ENCODE results near the gene ABCA13.

Gene ABCA13

DNA sequence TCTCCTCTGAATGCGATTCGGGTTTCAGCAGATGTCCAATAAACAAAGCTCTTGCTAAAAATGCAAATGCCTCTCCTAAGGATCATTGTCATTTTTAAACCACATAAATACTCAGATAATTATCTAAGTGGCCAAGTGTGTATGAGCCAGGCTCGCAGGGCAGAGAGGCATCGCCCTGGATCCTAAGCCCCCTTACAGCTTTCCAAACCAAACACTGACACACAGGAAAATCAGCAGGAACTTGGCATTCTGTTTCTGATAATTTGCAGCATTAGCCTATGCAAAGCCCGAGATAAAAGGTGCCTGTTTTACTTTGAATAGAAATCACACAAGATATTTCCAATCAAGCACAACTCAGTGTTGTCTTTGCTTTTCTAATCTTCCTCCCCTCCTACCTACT lies 134.4 kb downstream of the ABCA13 start:
- Mint-ChIP-seq H3K4me3 (no peak overlapping the region), H3K36me3 (ENCODE audit: low read depth) (no peaks in the 10 kb centered on the region), H3K27me3 (ENCODE audit: low read depth) (peaks cover 3% of the 10 kb centered on the region), H3K9me3 (no peaks in the 10 kb centered on the region), H3K4me1 (ENCODE audit: low read depth) (no peaks in the 10 kb centered on the region), H3K27ac (no peak overlapping the region)
- no peak for DNase-seq (ENCODE audit: low spot score)

DNA sequence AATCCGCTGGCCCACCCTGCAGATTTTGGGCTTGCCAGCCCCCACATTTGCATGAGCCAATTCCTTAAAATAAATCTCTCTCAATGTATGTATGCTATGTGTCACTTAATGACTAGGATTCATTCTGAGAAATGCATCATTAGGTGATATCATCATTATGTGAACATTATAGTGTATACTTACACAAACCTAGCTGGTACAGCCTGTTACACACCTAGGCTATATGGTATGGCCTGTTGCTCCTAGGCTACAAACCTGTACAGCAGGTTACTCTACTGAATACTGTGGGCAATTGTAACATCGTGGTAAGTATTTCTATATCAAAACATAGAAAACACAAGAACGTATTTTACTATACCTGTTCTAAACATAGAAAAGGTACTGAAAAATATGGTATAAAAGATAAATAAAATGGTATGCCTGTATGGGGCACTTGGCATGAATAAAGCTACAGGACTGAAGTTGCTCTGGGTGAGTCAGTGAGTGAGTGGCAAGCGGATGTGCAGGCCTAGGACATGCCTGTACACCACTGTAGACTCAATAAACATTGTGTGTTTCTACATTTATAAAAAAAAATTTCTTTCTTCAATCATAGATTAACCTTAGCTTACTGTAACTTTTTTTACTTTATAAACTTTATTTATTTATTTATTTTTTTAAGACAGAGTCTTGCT lies 135.9 kb downstream of the ABCA13 start:
- Mint-ChIP-seq H3K4me1 (ENCODE audit: low read depth) (no peaks in the 10 kb centered on the region), H3K36me3 (ENCODE audit: low read depth) (no peaks in the 10 kb centered on the region), H3K4me3 (no peak overlapping the region), H3K27me3 (ENCODE audit: low read depth) (no peaks in the 10 kb centered on the region), H3K9me3 (no peaks in the 10 kb centered on the region), H3K27ac (no peak overlapping the region)
- DNase-seq (ENCODE audit: low spot score) = no peak

DNA sequence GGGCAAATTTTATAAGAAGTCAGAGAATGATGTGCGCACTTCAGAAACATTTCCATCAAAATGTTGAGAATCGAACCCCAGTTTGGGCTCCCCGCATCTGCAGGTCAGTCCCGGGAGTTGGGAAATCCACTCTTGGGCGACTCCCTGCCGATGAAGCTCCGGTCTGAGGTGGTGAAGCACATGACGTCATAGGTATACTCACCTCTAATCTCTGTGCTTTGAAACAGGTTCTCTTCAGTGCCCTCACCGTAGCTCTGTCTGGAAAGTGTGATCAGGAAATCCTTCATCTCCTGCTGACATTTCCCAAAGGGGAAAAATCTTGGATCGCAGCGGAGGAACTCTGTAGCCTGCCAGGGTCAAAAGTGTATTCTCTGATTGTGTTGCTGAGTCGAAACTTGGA lies 138.5 kb downstream of the ABCA13 start:
- Mint-ChIP-seq H3K9me3 (no peaks in the 10 kb centered on the region), H3K4me1 (ENCODE audit: low read depth) (no peaks in the 10 kb centered on the region), H3K27me3 (ENCODE audit: low read depth) (no peaks in the 10 kb centered on the region), H3K4me3 (no peak overlapping the region), H3K36me3 (ENCODE audit: low read depth) (no peaks in the 10 kb centered on the region), H3K27ac (no peak overlapping the region)
- no peak for DNase-seq (ENCODE audit: low spot score)

DNA sequence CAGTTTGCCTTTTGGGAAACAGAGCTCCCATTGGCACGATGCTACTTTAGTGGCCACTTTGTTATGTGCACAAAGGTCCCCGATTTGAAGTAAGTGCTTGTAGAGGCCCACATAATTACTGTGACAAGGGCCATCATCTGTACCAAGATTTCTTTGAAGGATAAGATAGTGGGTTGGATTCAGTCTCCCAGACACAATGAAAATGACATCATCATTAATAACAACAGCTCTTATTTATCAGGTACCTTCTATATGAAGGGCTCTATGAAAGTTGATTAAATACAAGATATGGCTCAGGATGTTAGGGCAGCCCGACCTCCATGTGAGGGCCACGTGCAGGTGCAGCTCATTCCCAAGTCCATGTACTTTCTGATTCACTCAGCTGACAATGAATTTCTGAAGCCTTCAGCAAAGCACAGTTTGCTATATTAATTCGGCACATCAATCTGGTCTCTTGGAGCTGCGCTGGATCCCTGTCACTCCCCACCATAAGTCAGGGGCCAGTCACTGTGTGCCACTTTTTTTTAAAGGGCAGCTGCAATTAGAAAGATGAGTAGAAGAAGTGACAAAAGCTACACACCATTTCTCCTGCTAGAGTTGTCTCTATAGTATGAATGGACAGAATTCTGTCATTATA lies 140.3 kb downstream of the ABCA13 start:
- no peak overlapping the region for H3K27ac Mint-ChIP-seq
- H3K4me3 Mint-ChIP-seq = no peak overlapping the region
- H3K36me3 Mint-ChIP-seq (ENCODE audit: low read depth) = no peaks in the 10 kb centered on the region
- H3K4me1 Mint-ChIP-seq (ENCODE audit: low read depth) = no peaks in the 10 kb centered on the region
- no peaks in the 10 kb centered on the region for H3K9me3 Mint-ChIP-seq
- no peak for DNase-seq (ENCODE audit: low spot score)
- H3K27me3 Mint-ChIP-seq (ENCODE audit: low read depth) = no peaks in the 10 kb centered on the region

DNA sequence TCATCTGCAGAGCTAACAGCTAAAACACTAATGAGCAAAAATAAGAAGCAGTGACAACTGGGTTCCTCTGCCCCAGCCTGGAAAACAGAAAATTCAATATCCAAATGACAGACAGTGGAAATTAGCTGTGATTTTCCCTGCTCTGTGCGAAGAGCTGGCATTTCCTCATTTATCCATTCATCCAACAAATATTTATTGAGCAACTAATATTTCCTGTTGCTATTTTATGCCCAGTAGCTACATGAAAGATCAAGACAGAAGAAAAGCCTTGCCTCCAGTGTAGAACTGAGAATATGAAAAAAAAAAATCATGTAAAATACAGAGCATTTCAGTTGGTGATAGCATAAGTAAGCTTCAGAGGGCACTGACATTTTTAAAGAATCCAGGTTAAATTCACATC lies 140.9 kb downstream of the ABCA13 start:
- H3K36me3 Mint-ChIP-seq (ENCODE audit: low read depth) = no peaks in the 10 kb centered on the region
- no peak overlapping the region for H3K27ac Mint-ChIP-seq
- no peaks in the 10 kb centered on the region for H3K9me3 Mint-ChIP-seq
- DNase-seq (ENCODE audit: low spot score) = no peak
- no peak overlapping the region for H3K4me3 Mint-ChIP-seq
- no peaks in the 10 kb centered on the region for H3K4me1 Mint-ChIP-seq (ENCODE audit: low read depth)
- H3K27me3 Mint-ChIP-seq (ENCODE audit: low read depth) = no peaks in the 10 kb centered on the region

DNA sequence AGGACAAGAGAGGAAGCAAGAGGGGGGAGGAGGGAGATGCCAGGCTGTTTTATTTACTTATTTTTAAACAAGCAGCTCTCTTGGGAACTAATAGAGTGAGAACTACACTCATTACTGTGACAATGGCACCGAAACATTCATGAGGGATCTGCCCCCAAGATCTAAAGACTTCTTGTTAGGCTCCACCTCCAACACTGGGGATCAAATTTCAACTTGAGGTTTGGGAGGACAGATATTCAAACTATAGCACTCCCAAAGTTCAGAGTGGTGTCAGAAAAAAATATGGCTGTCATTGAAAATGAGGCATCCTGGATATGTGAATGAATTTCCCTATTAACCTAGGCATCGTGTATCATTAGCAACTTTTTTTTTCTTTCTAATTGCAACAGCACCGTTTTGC lies 145.5 kb downstream of the ABCA13 start:
- H3K36me3 Mint-ChIP-seq (ENCODE audit: low read depth) = no peaks in the 10 kb centered on the region
- no peak overlapping the region for H3K4me3 Mint-ChIP-seq
- H3K27ac Mint-ChIP-seq = no peak overlapping the region
- DNase-seq (ENCODE audit: low spot score) = no peak
- H3K27me3 Mint-ChIP-seq (ENCODE audit: low read depth) = no peaks in the 10 kb centered on the region
- no peaks in the 10 kb centered on the region for H3K9me3 Mint-ChIP-seq
- no peaks in the 10 kb centered on the region for H3K4me1 Mint-ChIP-seq (ENCODE audit: low read depth)

DNA sequence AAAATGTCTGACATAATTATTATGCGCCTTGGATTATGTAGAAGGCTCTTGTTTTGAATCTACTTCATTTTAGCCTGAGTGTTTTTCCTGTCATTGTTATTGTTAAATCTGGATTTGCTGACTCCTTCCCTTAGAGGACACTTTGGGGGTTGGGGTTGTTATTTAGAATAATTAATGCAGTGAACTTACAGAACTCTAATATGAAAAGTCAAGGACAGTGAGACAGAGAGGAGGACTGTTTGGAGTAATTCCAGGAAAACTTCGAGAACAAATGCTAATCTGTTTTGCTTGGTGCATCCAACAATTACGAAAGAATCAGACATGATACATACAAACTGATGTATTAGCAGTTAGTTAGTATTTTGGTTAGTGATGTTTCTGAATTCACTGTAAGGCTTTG lies 146.1 kb downstream of the ABCA13 start:
- Mint-ChIP-seq H3K27me3 (ENCODE audit: low read depth) (no peaks in the 10 kb centered on the region), H3K27ac (no peak overlapping the region), H3K9me3 (no peaks in the 10 kb centered on the region), H3K36me3 (ENCODE audit: low read depth) (no peaks in the 10 kb centered on the region), H3K4me3 (no peak overlapping the region), H3K4me1 (ENCODE audit: low read depth) (no peaks in the 10 kb centered on the region)
- no peak for DNase-seq (ENCODE audit: low spot score)

DNA sequence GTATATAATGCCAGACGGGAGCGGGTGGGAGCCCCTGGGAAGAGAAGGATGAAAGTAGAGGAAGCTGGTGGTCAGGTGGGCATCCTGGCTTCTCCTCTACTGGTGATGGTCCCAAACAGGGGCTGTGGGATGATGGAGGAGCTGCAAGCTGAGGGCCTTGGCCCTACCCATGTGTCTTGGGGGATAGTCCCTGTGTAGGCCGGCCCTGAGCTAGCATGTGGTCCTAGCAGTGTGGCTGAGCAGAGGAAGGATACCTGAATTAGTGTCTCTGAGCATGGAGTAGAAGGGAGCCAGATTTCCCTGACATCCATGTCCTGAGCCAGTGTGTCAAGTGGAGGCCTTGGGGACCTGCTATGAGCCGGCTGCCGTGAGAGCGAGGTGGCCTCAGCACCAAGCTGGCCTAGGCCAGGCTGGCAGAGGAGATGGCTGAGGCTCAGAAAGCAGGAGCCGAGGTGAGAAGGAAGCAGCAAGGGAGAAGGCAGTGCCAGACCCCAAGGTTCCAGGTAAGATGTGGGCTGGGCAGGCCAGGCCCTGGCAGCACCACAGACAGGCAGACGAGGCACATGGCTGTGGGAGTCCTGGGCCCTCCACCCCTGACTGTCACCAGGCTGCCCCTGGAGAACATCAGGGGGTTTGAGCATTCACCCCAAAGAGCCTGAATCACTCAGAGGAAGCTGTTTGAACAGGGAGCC lies 150.2 kb downstream of the ABCA13 start:
- H3K27me3 Mint-ChIP-seq (ENCODE audit: low read depth) = no peaks in the 10 kb centered on the region

DNA sequence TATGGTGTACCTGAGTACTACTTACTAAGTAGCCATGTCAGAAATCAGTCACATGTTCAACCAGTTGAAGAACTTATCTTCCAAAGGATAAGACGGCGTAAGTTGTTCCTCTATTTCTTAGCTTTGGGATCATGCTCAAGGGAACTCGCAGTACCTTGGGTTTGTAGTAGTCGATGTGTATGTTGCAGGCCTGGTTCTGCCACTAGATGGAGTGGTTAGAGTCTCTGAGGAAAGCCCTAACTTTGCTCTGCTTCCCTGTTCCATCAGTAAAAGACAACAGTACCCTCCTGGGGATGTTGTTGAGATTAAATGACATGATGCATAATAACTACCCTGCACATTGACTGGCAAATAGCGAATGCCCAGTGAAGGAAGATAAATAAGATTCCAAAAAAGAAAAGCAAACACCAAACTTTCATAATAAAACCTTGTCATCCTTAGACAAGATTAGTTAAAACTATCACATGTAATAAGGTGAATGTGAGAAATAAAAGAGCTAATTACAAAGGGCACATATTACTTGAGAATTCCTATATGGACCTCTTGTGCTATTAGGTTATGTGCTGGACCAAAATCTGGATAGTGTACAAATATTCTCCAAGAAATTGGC lies 165.9 kb downstream of the ABCA13 start:
- Mint-ChIP-seq H3K36me3 (ENCODE audit: low read depth) (no peaks in the 10 kb centered on the region), H3K27me3 (ENCODE audit: low read depth) (no peaks in the 10 kb centered on the region), H3K4me1 (ENCODE audit: low read depth) (no peaks in the 10 kb centered on the region), H3K27ac (no peak overlapping the region), H3K4me3 (no peak overlapping the region), H3K9me3 (no peaks in the 10 kb centered on the region)
- no peak for DNase-seq (ENCODE audit: low spot score)

More for the DNA sequence above, 150.2 kb downstream of the ABCA13 start:
- Mint-ChIP-seq H3K9me3 (peaks cover 6% of the 10 kb centered on the region), H3K36me3 (ENCODE audit: low read depth) (no peaks in the 10 kb centered on the region), H3K4me3 (no peak overlapping the region), H3K27ac (no peak overlapping the region), H3K4me1 (ENCODE audit: low read depth) (no peaks in the 10 kb centered on the region)
- no peak for DNase-seq (ENCODE audit: low spot score)

DNA sequence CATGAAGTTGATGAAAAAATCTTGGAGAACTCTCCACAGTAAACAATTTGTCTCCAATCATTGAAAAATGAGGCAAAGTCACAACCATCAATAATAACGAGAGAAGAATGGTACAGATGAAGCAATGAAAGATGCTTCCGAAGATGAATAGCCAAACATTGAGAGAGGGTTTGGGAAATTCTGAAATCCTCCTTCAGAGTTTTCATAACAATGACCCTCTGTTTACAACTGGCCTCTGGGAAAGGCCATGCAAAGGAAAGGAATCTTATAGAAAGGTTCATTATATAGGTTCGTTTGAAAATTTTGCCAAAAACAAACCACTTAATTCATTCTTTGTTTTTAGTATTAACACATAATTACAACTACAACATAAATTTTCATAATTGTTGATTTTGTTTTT lies 166.5 kb downstream of the ABCA13 start:
- H3K4me1 Mint-ChIP-seq (ENCODE audit: low read depth) = no peaks in the 10 kb centered on the region
- no peak for DNase-seq (ENCODE audit: low spot score)
- no peak overlapping the region for H3K27ac Mint-ChIP-seq
- H3K27me3 Mint-ChIP-seq (ENCODE audit: low read depth) = no peaks in the 10 kb centered on the region
- no peaks in the 10 kb centered on the region for H3K9me3 Mint-ChIP-seq
- H3K36me3 Mint-ChIP-seq (ENCODE audit: low read depth) = no peaks in the 10 kb centered on the region
- no peak overlapping the region for H3K4me3 Mint-ChIP-seq

DNA sequence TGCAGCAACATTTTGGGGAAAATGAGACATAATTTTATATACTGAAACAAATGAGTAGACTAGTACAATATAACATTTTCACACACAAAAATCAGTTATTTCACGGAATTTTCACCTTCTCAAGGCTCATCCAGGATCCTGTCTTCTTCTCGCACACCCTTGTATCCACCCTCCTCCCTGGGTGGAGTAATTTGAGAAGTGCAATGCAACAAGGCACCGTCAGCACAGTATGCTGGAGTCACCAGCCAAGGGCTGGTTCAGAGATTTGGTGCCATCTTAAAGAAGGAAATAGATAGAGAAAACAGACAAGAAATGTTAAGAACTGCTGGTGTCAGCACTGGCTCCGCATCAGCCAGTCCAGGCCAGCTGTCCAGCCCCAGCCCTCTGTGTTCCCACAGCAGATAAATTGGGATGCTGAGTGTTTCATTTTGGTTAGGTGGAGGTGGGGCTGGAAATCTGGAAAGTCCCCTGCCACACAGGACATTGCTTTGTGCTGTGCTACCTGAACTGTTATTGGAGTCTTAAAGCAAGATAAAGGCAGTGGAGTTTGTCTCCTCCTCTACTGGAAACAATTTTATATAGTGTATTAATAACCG lies 176.1 kb downstream of the ABCA13 start:
- no peaks in the 10 kb centered on the region for H3K9me3 Mint-ChIP-seq
- no peak overlapping the region for H3K4me3 Mint-ChIP-seq
- H3K36me3 Mint-ChIP-seq (ENCODE audit: low read depth) = no peaks in the 10 kb centered on the region
- H3K27me3 Mint-ChIP-seq (ENCODE audit: low read depth) = no peaks in the 10 kb centered on the region
- H3K4me1 Mint-ChIP-seq (ENCODE audit: low read depth) = no peaks in the 10 kb centered on the region
- DNase-seq (ENCODE audit: low spot score) = no peak
- H3K27ac Mint-ChIP-seq = no peak overlapping the region

DNA sequence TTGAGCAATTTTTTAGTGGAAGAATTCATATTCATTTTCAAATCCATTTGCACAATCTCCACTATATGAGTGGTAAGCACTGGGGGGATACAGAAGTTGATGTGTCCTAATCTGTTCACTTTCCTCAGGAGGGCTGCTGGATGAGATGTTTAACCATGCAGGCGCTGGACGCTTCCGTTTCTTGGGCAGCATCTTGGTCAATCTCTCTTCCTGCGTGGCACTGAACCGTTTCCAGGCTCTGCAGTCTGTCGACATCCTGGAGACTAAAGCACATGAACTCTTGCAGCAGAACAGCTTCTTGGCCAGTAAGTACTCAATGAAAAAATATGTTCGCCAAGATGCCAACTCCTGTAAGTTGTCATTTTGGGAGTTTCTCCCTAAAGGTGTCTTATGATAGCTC lies 179.3 kb downstream of the ABCA13 start:
- H3K27ac Mint-ChIP-seq = no peak overlapping the region
- no peaks in the 10 kb centered on the region for H3K4me1 Mint-ChIP-seq (ENCODE audit: low read depth)
- H3K27me3 Mint-ChIP-seq (ENCODE audit: low read depth) = no peaks in the 10 kb centered on the region
- no peak overlapping the region for H3K4me3 Mint-ChIP-seq
- no peaks in the 10 kb centered on the region for H3K36me3 Mint-ChIP-seq (ENCODE audit: low read depth)
- DNase-seq (ENCODE audit: low spot score) = no peak
- H3K9me3 Mint-ChIP-seq = no peaks in the 10 kb centered on the region

DNA sequence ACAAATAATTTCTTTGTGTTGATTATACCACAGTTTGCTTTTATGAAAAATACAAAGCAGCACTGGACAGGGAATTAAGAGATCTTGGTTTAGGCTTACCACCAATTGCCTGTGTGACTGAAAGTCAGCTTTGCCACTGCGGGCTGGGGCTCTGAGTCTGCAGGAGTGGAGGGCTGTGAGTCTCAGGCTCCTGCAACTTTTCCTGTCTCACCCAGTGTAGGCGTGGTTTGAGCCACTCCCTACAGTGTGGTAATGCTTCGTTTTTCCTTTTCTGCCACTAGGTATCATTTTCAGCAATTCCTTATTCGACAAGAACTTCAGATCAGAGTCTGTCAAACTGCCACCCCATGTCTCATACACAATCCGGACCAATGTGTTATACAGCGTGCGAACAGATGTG lies 180.6 kb downstream of the ABCA13 start:
- no peaks in the 10 kb centered on the region for H3K27me3 Mint-ChIP-seq (ENCODE audit: low read depth)
- H3K4me1 Mint-ChIP-seq (ENCODE audit: low read depth) = no peaks in the 10 kb centered on the region
- H3K36me3 Mint-ChIP-seq (ENCODE audit: low read depth) = no peaks in the 10 kb centered on the region
- no peak overlapping the region for H3K27ac Mint-ChIP-seq
- no peak for DNase-seq (ENCODE audit: low spot score)
- no peaks in the 10 kb centered on the region for H3K9me3 Mint-ChIP-seq
- H3K4me3 Mint-ChIP-seq = no peak overlapping the region

DNA sequence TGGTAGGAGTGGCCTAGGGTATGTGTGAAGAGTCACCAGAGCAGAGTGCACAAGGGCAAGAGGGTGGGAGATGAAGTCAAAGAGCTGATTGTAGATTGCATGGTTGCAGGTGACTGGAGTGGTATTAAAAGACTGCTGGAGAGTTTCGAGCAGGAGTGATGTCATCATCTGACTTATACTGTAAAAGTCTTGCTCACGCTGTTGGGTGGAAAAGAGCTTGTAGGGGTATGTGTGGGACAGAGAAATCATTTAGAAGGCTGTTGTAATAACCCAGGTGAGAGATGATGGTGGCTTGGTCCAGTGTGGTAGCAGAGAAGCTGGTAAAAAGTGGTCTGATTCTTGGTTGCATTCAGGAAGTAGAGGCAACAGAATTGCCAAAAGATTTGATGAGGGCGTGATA lies 184.1 kb downstream of the ABCA13 start:
- no peak overlapping the region for H3K4me3 Mint-ChIP-seq
- H3K4me1 Mint-ChIP-seq (ENCODE audit: low read depth) = no peaks in the 10 kb centered on the region
- no peak overlapping the region for H3K27ac Mint-ChIP-seq
- H3K36me3 Mint-ChIP-seq (ENCODE audit: low read depth) = no peaks in the 10 kb centered on the region
- no peak for DNase-seq (ENCODE audit: low spot score)
- no peaks in the 10 kb centered on the region for H3K9me3 Mint-ChIP-seq
- H3K27me3 Mint-ChIP-seq (ENCODE audit: low read depth) = no peaks in the 10 kb centered on the region
